Upper lobe of left lung (tissue), 6 donors: ENCODE data around the gene SLX4IP. TPM values are rescaled to one million over a fixed set of nuclear protein-coding genes. Genes with fewer than 3 reads are reported as not detected.

Experiments
- ATAC-seq, 2 donors: fragments of 200-7000 bp; cut with Tn5 transposase; one replicate each; pipeline ENCODE4 v1.9.1; 2022; ENCODE audit warnings: mild to moderate bottlenecking in 2 of 2, moderate library complexity in 2 of 2; ENCODE audit not compliant: low FRiP score in 2 of 2
- DNase-seq, 2 donors: peaks; one replicate each; pipeline ENCODE4 v3.0.0-alpha.2; 2019 to 2020
- H3K27ac ChIP-seq, 4 donors: fragments of 200-600 bp; sonication (generic); one replicate each; pipeline ENCODE4 v1.5.1; 2016 to 2019
- H3K27me3 ChIP-seq, 4 donors: fragments of 200-600 bp; sonication (generic); one replicate each; pipeline ENCODE4 v1.5.1; 2017 to 2019
- H3K36me3 ChIP-seq, 4 donors: fragments of 200-600 bp; sonication (generic); one replicate each; pipeline ENCODE4 v1.5.1; 2016 to 2019
- H3K4me1 ChIP-seq, 4 donors: fragments of 200-600 bp; sonication (generic); one replicate each; pipeline ENCODE4 v1.5.1; 2018 to 2019
- H3K4me3 ChIP-seq, 4 donors: fragments of 200-600 bp; sonication (generic); one replicate each; pipeline ENCODE4 v1.5.1; 2017 to 2019; ENCODE audit warnings: mild to moderate bottlenecking in 2 of 4, moderate library complexity in 1 of 4
- H3K9me3 ChIP-seq, 4 donors: fragments of 200-600 bp; sonication (generic); one replicate each; pipeline ENCODE4 v1.5.1; 2018 to 2019
- CTCF ChIP-seq, 6 experiments: fragments of 450-650 bp in 4 of 6; fragments of 200-600 bp in 2 of 6; sonication (generic) in 2 of 6; IDR thresholded peaks; one replicate each; pipeline ENCODE4 v1.5.1; 2016 to 2019; ENCODE audit warnings: antibody characterized with exemption in 6 of 6
- EP300 ChIP-seq, 4 donors: sonication (generic); formaldehyde crosslinking; IDR thresholded peaks; one replicate each; pipeline ENCODE4 v1.5.1; 2017; ENCODE audit warnings: antibody characterized with exemption in 4 of 4, control low read depth in 2 of 4
- POLR2A ChIP-seq, 4 donors: fragments of 450-650 bp; IDR thresholded peaks; one replicate each; pipeline ENCODE4 v1.5.1; 2016 to 2017; ENCODE audit warnings: antibody characterized with exemption in 4 of 4, mild to moderate bottlenecking in 2 of 4
- POLR2AphosphoS5 ChIP-seq, 2 donors: sonication (generic); formaldehyde crosslinking; IDR thresholded peaks; one replicate each; pipeline ENCODE4 v1.5.1; 2017; ENCODE audit warnings: antibody characterized with exemption in 2 of 2
- WGBS, 2 donors: methylation state at CpG; one replicate each; pipeline ENCODE4 v1.1.5; 2017 to 2018; 5-methylcytosine and 5-hydroxymethylcytosine counted together
- total RNA-seq, 6 donors: library from RNA; depleted of rRNA in 4 of 6; stranded (reverse); fragments of >200 nt in 4 of 6; gene quantifications; one replicate each; pipeline versions ENCODE4 v1.1.0 to v1.2.1, GENCODE V29; 2016 to 2021
- donor health status: DM: no; HTN: no; CAD: no; lungs with moderate emphysema.
- donor health status: DM: no; HTN: yes; CAD: no; lungs with severe emphysema.

Gene SLX4IP
- total RNA-seq, 6 donors from 2014 or later = 3.2 to 6.0 (median 4.5) TPM

DNA sequence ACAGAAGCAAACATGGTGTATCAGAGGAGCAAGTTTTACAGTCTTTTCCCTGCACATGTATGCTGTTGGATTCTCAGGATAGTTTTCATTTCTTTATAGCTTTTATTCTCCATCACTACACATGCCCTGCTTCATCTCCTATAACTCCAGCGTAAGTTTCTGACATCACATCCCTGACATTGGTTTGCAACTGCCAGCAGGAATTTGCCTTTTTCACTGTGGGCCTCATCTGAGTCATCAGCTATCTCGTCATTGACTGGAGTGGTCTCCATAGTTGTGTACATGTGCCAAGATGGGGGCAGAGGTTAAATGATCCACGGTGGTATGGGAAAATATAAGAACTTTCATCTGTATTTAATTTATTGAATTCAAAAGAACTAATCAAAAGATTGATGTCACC, 96.7 kb downstream of the SLX4IP start:
- WGBS, 2 donors = 81 to 92% methylated on average over 3 of the region's 3 CpGs
- Histone ChIP-seq H3K27ac (no peak overlapping the region), H3K4me1 (no peaks in the 10 kb centered on the region), H3K36me3 (no peaks in the 10 kb centered on the region), H3K27me3 (no peaks in the 10 kb centered on the region), H3K4me3 (no peak overlapping the region), H3K9me3 (no peaks in the 10 kb centered on the region)
- no peak for TF ChIP-seq POLR2A (IDR thresholded peaks at IDR 0.05)
- TF ChIP-seq EP300 (IDR thresholded peaks at IDR 0.05) = no peak
- TF ChIP-seq CTCF (IDR thresholded peaks at IDR 0.05) = no peak
- TF ChIP-seq POLR2AphosphoS5 (IDR thresholded peaks at IDR 0.05) = no peak
- DNase-seq (no peak), ATAC-seq (no peak)

GRCh38 chr20:10532361-10532760, 97.3 kb downstream of the SLX4IP start:
- Histone ChIP-seq H3K36me3 (no peaks in the 10 kb centered on the region), H3K27ac (no peak overlapping the region), H3K4me1 (no peaks in the 10 kb centered on the region), H3K27me3 (no peaks in the 10 kb centered on the region), H3K4me3 (no peak overlapping the region), H3K9me3 (no peaks in the 10 kb centered on the region)
- ATAC-seq = no peak
- no peak for DNase-seq
- TF ChIP-seq POLR2A (IDR thresholded peaks at IDR 0.05) (no peak), POLR2AphosphoS5 (IDR thresholded peaks at IDR 0.05) (no peak), CTCF (IDR thresholded peaks at IDR 0.05) (no peak), EP300 (IDR thresholded peaks at IDR 0.05) (no peak)
- WGBS, 2 donors = 82% methylated on average over 3 of the region's 3 CpGs

DNA sequence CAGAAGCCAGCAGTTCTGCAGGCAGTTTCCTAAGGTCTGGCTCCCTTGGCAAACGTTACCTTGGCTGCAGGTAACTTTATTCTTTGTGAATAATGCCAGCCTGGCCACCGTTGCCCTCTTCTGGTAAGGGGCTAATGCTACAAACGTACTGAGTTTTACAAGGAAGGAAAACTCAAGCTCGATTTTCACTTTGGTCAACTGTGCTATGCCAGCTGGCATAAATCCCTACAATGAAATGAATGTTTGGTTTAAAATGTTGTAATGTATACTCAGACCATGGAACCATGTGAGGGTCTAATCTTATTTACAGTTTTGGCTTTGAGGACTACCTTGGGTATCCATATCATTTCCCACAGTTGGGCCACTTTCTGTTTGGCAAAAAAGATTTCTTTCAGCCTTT, 101.4 kb downstream of the SLX4IP start:
- ATAC-seq (no peak), DNase-seq (peak in 1 of 2 donors; percentile 71)
- TF ChIP-seq CTCF (IDR thresholded peaks at IDR 0.05) = peak in 4 of 6 experiments; percentile 8 to 54 (median 48)
- TF ChIP-seq POLR2AphosphoS5 (IDR thresholded peaks at IDR 0.05) = no peak
- 30 to 39% methylated on average over 4 of the region's 4 CpGs for WGBS, 2 donors
- Histone ChIP-seq H3K4me1 (peaks cover 9 to 15% (median 12%) of the 10 kb centered on the region in 4 donors), H3K27ac (no peak overlapping the region), H3K4me3 (no peak overlapping the region), H3K36me3 (no peaks in the 10 kb centered on the region), H3K27me3 (no peaks in the 10 kb centered on the region), H3K9me3 (no peaks in the 10 kb centered on the region)

- Histone ChIP-seq H3K27ac (no peak overlapping the region), H3K36me3 (no peaks in the 10 kb centered on the region), H3K9me3 (no peaks in the 10 kb centered on the region), H3K27me3 (no peaks in the 10 kb centered on the region), H3K4me1 (peaks cover 9 to 16% (median 12%) of the 10 kb centered on the region in 4 donors), H3K4me3 (no peak overlapping the region)
- TF ChIP-seq POLR2A (IDR thresholded peaks at IDR 0.05) = no peak
- no peak for ATAC-seq
- 95 to 98% methylated on average over 2 of the region's 2 CpGs for WGBS, 2 donors
- no peak for DNase-seq
These were observed 102.9 kb downstream of the SLX4IP start for GRCh38 chr20:10537850-10538480.

DNA sequence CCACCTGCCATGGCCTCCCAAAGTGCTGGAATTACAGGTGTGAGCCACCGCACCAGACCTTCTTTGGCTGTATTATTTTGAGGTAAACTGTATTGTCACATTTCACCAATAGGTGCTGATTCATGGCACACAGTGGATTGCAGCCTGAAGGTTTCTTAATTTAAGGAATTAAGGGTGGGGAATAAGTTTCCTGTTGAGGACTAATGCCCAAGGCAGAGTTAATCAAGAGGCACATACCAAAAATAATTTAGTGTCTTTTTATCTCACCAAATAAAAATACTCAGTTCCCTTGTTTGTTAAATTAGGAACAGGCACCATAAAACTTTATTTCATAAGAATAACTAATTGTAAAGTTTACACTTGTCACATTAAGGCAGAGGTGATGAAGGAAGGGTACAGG, 103.7 kb downstream of the SLX4IP start:
- ATAC-seq (no peak), DNase-seq (no peak)
- no peaks in the 10 kb centered on the region for H3K27me3 ChIP-seq
- no peak overlapping the region for H3K27ac ChIP-seq
- no peak overlapping the region for H3K4me3 ChIP-seq
- peaks cover 9 to 16% (median 12%) of the 10 kb centered on the region in 4 donors for H3K4me1 ChIP-seq
- no peak for TF ChIP-seq EP300 (IDR thresholded peaks at IDR 0.05)
- no peak for TF ChIP-seq POLR2AphosphoS5 (IDR thresholded peaks at IDR 0.05)
- no peak for TF ChIP-seq POLR2A (IDR thresholded peaks at IDR 0.05)
- no peak for TF ChIP-seq CTCF (IDR thresholded peaks at IDR 0.05)
- WGBS, 2 donors = 0% methylated on average over 1 of the region's 1 CpG
- no peaks in the 10 kb centered on the region for H3K36me3 ChIP-seq
- H3K9me3 ChIP-seq = no peaks in the 10 kb centered on the region
